HG02870 (cell line): ENCODE results near the gene KLK8.
"Not testable (repeated sequence)": the region's sequence is repeated elsewhere in the genome, so short reads cannot be mapped to it uniquely, and the experiment has no call there.

Experiments
- ATAC-seq: cut with Tn5 transposase; IDR thresholded peaks from one replicate; pipeline ENCODE4 v1.9.1; 2021; ENCODE audit warnings: mild to moderate bottlenecking, moderate library complexity; ENCODE audit not compliant: unreplicated experiment

KLK8 gene

DNA sequence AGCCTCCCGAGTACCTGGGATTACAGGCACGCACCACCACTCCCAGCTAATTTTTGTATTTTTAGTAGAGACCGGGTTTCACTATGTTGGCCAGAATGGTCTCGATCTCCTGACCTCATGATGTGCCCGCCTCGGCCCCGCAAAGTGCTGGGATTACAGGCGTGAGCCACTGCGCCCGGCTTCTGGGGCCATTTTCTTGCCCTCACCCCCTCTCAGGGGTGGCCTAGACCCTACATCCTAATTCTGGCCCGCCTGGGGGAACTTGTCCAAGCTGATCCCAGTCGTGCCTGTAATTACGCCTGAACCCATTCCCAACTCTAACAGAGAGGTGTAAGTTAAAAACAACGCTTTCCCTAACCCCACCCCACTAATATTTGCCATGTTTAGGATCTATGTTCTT, 17.0 kb downstream of the KLK8 start:
- ATAC-seq = not testable (repeated sequence)

DNA sequence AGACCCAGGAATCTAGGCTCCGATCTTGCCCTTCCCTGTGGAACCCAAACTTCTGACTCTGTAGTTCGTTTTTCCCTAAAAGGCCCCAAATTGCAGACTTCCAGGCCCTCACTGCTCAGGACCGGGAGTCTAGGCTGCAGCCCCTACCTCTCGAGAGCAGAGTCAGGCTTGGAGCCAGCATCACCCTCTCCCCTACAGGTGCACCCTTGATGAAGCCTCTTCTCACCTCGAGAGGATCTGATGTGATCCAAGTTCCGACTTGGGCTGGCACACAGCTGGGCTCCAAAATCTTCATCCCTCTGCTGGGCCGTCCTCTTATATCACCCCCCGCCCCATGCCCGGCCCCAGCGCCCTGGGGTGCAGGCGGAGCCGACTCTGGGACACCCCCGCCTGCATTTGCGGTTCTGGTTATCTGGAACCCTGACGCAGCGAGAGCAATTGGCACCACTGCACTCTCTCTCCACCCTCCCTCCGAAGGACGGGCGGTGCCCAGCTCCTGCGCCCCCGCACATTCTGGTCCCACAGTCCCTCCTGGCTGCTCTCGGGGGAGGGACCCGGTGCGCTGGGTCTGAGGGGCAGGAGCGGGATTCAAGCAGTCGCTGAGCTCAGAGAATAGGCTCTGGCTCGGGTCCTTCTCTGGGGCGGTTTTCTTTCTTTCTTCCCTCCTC, 17.6 kb downstream of the KLK8 start, which contains the start of gene KLK7:
Gene KLK7, minus strand, starts transcription at position 293 of the 668 bp plus-strand sequence. CDS start 1,518 bp downstream, outside the sequence.
- no peak for ATAC-seq

DNA sequence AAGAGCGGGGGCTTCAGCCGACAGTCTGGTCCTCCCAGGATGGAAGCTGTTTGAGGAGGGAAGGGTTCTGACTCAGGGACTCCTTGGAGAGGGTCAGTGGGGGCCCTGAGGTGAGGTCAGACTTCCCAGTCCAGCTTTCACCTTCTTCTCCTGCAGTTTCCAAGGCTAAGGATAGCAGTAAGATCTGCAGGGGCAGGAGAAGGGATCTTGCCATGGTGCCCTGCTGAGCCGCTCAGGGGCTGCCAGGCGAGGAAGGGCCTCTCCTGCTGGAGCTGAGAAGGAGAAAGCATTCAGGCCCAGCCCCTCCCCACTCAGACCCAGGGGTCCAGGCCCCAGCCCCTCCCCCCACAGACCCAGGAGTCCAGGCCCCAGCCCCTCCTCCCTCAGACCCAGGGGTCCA, 19.2 kb downstream of the KLK8 start:
- no peak for ATAC-seq

DNA sequence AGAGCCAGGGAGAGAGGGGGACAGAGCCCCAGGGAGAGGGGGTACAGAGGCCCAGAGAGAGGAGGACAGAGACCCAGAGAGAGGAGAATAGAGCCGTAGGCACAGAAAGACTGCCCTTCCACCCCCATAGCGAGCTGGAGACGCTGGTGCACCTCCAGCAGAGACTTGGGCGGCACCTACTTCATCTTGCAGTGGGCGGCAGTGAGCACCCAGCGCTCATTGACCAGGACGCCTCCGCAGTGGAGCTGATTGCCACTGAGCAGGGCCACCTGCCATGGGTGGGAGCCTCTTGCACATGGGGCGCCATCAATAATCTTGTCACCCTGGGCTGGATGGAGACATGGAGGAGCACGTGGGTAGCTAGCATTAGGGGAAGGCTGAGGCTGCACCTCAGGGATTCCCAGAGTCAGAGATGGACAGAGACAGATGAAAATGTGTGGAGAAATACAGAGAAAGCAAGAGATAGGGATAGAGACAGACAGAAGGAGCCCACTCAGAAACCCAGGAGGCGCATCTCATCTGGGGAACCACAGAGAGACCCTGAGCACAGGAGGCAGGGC, 19.7 kb downstream of the KLK8 start:
- no peak for ATAC-seq

DNA sequence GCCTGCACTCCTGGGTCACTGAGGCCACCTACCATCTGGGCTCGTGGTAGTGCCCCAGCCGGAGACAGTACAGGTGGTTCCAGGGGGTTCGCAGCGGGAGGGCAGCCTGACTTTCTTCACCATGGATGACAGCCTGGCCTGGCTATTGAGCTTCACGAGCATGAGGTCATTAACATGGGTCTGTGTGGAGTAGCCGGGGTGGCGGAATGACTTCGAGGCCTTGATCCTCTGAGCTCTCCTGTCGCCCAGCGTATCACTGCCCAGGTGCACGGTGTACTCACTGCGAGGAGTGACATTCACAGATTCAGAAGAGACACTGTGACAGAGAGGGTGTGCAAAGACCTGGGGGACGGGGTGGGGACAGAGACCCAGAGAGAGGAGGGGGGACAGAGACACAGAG, 21.2 kb downstream of the KLK8 start:
- no peak for ATAC-seq

DNA sequence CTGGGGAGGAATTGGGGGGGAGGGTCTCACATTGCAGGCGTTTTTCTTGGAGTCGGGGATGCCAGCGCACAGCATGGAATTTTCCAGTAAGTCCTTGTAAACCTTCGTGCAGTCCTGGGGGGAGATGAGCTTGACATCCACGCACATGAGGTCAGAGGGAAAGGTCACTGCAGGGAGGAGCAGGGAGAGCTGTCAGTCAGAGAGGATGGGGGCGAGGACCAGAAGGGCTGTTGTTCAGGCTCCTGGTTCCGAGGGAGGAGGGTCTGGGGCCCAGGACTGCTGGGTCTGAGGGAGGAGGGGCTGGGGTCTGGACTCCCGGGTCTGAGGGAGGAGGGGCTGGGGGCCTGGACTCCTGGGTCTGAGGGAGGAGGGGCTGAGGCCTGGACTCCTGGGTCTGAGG, 21.6 kb downstream of the KLK8 start:
- ATAC-seq = no peak

DNA sequence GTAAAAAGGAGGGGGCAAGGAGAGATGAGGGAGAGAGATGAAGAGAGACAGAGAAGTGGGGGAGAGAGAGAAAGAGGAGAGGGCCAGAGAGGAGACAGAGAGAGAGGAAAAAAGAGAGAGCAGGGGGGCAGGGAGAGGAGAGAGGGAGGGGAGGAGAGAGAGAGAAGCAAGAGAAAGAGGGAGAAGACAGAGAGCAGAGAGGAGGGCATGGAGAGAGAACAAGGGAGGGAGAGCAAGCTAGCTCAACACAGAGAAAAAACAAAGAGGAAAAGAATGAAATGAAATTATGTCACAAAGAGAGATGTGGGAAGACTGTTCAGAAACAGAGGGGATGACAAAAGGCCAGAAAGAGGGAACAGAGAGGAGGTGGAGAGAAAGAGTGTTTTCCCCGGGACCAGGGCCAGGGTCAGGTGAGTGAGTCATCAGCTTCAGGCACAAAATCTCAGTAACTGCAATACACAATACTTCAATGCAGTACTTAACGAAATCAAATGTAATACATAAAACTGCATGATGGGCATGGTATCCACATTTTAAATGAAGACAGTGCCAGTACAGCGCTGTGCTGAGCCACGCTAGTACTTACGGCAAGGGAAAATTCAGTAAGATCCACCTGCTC, 22.5 kb downstream of the KLK8 start:
- ATAC-seq = no peak

DNA sequence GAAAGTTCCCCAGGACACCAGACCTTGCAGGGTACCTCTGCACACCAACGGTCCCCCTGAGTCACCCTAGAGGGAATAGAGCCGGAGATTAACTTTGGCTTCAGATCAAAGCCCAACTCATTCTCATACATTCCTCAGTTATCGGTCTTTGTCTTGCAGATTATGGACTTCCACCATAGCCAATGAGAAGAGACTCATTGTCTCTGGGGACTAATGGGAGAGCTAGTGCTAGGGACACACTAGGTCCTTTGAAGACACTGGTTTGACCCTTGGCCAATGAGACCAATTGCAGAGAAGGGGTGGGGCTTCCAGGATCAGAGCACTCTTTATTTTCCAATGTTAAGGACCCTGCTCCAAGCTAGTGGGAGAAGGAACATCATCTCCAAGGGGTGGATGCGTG, 23.8 kb downstream of the KLK8 start:
- ATAC-seq = no peak

DNA sequence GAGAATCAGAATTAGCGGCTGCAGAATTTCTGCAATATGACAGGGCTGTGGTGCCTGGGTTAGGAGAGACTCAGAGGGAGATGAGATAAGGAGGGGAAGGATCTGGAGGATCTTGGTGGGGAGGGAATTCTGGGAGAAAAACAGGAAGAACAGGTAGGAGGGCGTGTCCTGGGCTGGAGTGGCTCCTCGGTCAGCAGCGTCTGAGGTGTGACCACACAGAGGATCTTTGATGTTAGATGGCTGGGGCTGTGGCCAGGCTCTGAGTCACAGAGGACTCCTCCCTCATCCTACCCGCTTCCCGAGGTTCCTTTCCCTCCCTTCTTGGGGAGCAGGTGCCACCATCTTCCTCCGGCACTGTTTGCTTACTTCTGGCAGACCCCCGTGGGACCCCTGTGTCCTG, 25.6 kb downstream of the KLK8 start:
- no peak for ATAC-seq

DNA sequence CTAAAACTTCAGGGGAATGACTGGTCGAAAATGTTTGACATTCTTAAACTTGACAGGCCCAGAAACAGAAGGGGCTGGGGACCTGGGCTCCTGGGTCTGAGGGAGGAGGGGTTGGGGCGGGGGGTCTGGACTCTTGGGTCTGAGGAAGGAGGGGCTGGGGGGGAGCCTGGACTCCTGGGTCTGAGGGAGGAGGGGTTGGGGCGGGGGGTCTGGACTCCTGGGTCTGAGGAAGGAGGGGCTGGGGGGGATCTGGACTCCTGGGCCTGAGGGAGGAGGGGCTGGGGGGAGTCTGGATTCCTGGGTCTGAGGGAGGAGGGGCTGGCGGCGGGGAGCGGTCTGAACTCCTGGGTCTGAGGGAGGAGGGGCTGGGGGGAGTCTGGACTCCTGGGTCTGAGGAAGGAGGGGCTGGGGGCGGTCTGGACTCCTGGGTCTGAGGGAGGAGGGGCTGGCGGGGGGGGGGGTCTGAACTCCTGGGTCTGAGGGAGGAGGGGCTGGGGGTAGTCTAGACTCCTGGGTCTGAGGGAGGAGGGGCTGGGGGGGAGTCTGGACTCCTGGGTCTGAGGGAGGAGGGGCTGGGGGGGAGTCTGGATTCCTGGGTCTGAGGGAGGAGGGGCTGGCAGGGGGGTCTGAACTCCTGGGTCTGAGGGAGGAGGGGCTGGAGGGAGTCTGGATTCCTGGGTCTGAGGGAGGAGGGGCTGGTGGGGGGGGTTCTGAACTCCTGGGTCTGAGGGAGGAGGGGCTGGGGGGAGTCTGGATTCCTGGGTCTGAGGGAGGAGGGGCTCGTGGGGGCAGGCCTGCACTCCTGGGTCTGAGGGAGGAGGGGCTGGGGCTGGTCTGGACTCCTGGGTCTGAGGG, 26.5 kb downstream of the KLK8 start:
- ATAC-seq = no peak

DNA sequence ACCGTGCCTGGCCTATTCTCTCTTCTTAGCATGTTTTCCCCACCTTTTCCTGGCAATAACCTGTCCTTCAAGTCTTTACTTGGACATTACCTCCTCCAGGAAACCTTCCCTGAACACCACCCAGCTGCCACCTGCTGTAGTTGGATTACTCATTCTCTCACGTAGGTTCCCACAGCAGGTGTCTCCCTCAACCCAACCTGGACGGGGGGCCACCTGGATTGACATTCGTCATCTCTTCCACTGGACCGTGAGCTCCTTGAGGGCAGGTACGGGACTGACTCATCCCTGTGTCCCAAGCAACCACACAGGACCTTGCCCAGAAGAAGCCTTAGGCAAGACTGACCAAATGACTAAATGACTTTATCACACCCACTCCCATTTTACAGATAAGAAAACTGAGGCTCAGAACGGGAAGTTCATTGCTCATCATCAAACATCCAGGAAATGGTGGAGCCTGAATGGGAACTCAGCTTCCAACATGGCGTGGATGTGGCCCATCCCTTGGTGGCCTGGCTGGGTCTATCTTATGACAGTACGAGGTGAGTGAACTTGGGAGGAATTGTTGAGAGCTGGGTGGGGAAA, 28.5 kb downstream of the KLK8 start:
- ATAC-seq = no peak

DNA sequence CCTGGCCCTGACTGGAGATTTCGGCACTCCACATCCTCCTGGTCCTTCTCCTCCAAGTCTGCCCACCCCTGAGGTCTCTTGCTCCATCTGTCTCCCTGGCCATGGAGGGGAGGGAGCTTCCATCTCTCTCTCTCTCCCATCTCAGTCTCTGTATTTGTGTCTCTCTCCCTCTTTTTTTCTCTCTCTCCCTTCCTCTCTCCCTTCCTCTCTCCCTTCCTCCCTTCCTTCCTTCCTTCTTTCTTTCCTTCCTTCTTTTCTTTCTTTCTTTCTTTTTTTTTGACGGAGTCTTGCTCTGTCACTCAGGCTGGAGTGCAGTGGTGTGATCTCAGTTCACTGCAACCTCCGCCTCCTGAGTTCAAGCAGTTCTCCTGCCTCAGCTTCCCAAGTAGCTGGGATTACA, 31.6 kb downstream of the KLK8 start:
- ATAC-seq = not testable (repeated sequence)

DNA sequence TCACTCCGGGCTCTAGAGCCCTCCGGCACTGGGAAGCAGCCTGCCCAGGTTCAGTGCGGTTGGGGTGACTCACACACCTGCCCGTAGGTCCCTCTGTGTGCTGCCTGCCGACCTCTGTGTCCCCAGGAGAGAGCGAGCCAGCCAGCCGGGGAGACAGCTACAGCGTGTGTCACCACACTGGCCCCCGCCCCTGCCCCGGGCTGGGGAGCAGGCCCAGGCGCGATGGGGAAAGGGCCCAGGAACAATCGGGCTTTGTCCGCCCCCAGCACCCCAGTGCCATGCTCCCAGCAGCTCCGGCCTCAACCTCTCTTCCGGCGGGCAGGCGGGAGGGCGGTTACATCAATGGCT, 32.0 kb downstream of the KLK8 start, which contains the start of gene KLK6:
Gene KLK6, minus strand, starts transcription at position 179 of the 348 bp plus-strand sequence. CDS start 1,487 bp downstream, outside the sequence.
- no peak for ATAC-seq

DNA sequence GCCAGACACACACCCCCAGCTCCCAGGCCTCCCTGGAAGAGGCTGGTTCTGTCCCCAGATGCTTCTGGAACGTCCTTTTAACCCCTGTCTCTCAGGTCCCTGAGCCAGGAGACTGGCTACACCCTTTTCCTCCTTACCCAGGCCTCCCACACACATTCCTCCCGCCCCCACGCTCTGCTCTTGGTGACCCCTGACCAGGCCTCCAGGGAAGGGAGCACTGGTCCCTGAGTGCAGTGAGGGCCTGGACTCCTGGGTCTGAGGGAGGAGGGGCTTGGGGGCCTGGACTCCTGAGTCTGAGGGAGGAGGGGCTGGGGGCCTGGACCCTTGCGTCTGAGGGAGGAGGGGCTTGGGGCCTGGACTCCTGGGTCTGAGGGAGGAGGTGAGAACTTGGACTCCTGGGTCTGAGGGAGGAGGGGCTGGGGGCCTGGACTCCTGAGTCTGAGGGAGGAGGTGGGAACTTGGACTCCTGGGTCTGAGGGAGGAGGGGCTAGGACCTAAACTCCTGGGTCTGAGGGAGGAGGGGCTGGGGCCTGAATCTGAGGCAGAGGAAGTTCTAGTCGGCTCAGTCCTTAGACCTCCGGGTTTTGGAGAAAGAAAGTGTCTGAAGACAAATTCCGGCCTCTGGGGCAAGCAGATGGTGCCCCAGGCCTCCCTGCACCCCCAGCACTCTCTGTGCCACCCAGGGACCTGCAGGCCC, 32.5 kb downstream of the KLK8 start:
- no peak for ATAC-seq

DNA sequence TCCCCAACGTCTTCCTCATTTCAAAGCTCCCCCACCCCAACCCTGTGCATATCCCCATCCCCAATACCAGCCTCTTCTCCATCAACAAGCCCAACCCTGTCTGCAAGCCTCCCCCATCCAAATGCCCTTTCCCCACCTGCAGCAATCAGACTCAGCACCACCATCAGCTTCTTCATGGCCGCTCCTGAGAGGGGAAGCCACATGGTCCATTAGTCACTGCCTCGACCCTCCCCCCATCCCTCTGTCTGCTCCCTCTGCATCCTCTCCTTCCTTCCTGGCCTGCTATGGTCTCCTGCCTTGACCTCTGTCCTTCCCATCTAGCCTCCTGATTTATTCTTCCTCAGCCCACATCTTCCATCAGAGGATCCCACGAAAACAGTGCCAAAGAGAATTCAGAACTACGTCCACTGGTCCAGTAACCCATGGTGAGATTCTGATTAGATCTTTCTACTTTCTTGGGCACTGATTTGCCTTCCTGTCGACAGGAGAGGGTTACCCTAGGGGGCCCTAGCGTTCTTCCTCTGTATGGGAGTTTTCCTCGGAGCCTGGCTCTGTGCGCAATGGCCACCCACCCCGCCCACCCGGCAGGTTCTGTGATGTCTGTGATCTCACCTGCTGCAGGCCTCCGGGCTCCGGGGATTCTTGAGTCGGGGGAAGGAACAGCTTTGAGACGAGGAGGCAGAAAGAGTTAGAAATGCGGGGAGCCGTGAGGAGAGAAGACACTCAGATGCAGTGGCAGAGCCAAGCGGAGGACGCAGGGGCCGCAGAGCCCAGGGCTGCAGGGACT, 33.3 kb downstream of the KLK8 start:
- no peak for ATAC-seq

DNA sequence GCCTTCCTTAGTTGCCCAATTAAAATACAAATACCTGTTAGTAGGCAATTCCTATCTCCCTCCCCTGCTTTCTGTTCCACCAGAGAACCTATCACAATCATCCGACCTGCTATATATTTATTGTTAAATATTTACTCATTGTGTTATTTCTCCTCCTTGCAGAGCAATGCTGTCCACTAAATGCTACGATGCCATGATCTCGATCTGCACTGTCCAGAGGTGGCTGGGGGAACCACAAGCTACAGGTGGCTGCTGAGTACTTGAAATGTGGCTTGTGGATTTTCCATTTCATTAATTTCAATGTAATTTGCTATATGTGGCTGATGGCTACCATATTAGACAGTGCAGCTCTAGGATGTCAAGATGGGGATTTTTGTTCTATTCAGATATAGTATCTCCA, 37.1 kb downstream of the KLK8 start:
- ATAC-seq = no peak

DNA sequence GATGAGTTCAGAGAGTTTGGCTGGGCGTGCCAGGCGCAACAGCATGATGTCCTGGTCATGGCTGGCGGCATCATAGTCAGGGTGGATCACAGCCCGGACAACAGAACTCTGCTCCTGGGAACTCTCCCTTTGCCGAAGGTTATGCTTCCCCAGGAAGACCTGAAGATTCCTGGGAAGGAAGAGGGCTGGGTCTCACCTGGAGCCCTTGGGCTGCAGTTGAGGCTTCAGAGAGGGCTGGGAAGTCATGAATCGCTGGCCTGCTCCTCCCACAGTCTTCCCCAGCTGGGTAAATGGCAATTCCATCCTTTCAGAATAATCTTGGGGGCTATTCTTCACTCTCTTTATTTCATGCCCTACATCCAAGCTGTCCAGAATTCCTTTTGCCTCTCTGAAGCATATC, 38.0 kb downstream of the KLK8 start:
- ATAC-seq = no peak

DNA sequence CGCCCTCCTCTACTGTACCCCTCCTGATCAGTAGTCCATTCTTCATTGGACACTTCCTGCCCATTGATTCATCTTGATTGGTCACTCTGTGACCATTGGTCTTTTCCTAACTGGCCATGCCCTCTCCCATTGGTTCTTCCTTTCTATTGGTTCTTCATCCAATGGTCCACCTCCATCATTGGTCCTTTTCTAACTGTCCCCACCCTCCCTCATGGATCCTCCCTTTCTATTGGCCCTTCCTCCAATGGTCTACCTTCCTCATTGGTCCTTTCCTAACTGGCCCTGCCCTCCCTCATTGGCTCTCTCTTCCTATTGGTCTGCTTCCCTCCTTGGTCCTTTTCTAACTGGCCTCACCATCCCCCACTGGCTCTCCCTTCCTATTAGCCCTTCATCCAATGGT, 39.2 kb downstream of the KLK8 start:
- ATAC-seq = no peak

DNA sequence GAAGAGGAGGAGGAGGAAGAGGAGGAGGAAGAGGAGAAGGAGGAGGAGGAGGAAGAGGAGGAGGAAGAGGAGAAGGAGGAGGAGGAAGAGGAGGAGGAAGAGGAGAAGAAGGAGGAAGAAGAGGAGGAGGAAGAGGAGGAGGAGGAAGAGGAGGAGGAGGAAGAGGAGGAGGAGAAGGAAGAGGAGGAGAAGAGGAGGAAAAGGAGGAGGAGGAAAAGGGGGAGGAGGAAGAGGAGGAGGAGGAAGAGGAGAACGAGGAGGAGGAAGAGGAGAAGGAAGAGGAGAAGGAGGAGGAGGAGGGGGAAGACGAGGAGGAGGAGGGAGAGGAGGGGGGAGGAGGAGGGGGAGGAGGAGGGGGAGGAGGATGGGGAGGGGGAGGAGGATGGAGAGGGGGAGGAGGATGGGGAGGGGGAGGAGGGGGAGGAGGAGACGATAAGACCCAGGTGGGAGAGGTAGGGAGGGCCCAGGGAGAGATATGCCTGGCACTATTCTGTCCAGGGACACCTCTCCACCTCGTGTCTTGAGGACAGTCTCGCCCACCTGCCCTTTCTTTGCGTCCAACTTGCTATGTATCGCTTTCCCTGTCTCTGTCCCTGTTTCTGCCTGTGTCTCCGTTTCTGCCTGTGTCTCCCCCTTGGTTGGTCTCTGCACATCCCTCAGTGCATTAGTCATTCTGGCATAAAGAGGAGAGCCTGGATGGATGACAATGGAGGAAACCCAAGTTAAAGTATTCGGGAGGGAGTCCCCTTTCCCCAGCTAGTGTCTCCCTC, 41.5 kb downstream of the KLK8 start:
- no peak for ATAC-seq
